ENCODE data around the gene MICOS13. TPM values are rescaled to one million over a fixed set of nuclear protein-coding genes. Genes with fewer than 3 reads are reported as not detected.

MICOS13 gene
- total RNA-seq, 1 donor from 2014 or later = 60.3 TPM

- DNase-seq (ENCODE audit: low read depth, low spot score) = no peak
Measured at GRCh38 chr19:5628919-5629481, 51.3 kb downstream of the MICOS13 start.

GRCh38 chr19:5628461-5628860 is 51.9 kb downstream of the MICOS13 start:
- no peak for DNase-seq (ENCODE audit: low read depth, low spot score)

Other genes with a start within 250 kb of the MICOS13 start
- not detected in 2 replicates for gene ZNRF4, start 225.1 kb downstream of the MICOS13 start, total RNA-seq
- 0.11 TPM in 1 of 2 replicates, not detected in the other for gene TINCR, start 112.6 kb downstream of the MICOS13 start, total RNA-seq
- 29.0 and 56.6 TPM in 2 replicates for gene SAFB2, start 57.7 kb downstream of the MICOS13 start, total RNA-seq
- 68.5 and 88.1 TPM in 2 replicates for gene SAFB, start 57.4 kb downstream of the MICOS13 start, total RNA-seq
- gene HSD11B1L, start 511 bp upstream of the MICOS13 start, total RNA-seq = 5.4 and 6.5 TPM in 2 replicates
- gene RPL36, start 9.8 kb upstream of the MICOS13 start, total RNA-seq = 388 and 866 TPM in 2 replicates
- gene LONP1, start 39.6 kb upstream of the MICOS13 start, total RNA-seq = 91.4 and 116 TPM in 2 replicates
- not detected in 2 replicates for gene CATSPERD, start 40.1 kb upstream of the MICOS13 start, total RNA-seq
- gene PRR22, start 104.2 kb upstream of the MICOS13 start, total RNA-seq = 0.33 and 0.63 TPM in 2 replicates
- gene DUS3L, start 110.6 kb upstream of the MICOS13 start, total RNA-seq = 32.3 and 41.7 TPM in 2 replicates
- 0.13 and 0.25 TPM in 2 replicates for gene NRTN, start 124.6 kb upstream of the MICOS13 start, total RNA-seq
- not detected in 2 replicates for gene FUT6, start 159.2 kb upstream of the MICOS13 start, total RNA-seq
- gene FUT3, start 170.9 kb upstream of the MICOS13 start, total RNA-seq = not detected in 2 replicates
- gene FUT5, start 190.0 kb upstream of the MICOS13 start, total RNA-seq = not detected in 2 replicates
- gene NDUFA11, start 223.3 kb upstream of the MICOS13 start, total RNA-seq = 183 and 303 TPM in 2 replicates
- gene VMAC, start 224.4 kb upstream of the MICOS13 start, total RNA-seq = 3.8 and 4.4 TPM in 2 replicates
- 1.6 TPM in 2 replicates for gene CAPS, start 233.7 kb upstream of the MICOS13 start, total RNA-seq